Hepatic stellate cell (primary cell): ENCODE data around the gene TRAF3IP3.

Source experiments
- DNase-seq: peaks from one replicate; pipeline ENCODE4 v3.0.0; 2011; ENCODE audit warnings: low spot score

The TRAF3IP3 gene

DNA sequence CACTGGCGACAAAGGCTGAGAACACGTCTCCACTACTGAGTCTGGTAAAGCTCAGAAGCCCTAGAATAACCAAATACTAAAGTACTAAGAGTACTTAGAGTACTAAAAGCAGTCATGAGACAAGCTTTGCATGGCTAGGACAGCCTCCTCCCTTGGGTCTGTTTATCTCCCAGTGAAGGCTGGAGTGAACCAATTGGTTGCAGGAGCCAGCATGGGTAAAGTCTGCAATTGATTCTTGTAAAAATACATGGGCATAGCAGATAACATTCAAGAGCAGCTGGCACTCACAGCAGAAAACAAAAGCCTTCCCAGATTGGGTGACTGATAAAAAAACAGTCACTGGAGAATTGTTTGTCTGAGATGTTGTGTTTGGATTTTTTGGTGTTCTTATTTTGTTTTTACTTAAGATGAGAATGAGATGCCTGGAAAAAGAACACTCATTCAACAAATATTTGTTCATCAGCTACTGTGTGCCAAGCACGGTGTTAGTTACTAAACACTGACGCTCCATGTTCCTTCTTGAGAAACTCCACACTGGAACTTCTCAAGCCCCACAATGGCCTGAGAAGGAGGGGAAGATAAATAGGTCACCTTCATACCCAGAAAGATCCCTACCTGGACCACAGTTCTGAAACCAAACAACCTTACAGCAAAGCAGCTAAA, 46.4 kb downstream of the TRAF3IP3 start:
- no peak for DNase-seq

DNA sequence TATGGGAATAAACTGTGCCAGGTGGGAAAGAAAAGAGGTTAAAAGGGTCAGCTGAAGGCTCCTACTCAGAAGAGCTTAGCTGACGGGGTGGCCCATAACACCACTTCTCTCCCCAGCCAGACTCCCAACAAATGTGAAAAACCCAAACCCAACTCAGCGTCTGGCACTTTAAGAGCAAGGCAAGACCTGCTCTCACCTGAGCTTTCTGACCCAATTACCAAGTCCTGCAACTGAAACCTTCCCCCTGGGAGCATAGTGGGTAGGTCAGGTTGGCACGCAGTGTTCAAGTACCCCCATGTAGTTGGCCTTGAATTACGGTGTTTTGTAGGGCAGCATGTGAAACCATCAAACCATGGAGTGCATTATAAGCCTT, 46.9 kb downstream of the TRAF3IP3 start:
- DNase-seq, result no peak

DNA sequence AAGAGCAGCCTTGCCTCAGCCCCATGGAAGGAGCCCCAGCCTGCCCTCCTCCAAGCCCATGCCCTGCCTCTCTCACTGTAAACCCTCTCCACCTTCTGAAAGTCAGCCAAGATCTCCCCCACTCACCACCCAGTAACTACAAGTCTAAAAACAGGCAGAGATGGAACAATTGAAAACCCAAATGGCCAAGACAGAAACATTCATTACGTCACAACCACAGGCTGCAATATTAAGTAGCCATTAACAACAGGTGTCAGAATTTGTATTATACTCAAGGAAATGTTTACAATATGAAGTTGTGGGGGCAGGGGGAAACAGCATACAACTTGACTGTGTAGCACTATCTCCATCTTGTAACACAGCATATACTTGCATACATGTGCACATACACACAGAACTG, 47.7 kb downstream of the TRAF3IP3 start:
- DNase-seq, result no peak

DNA sequence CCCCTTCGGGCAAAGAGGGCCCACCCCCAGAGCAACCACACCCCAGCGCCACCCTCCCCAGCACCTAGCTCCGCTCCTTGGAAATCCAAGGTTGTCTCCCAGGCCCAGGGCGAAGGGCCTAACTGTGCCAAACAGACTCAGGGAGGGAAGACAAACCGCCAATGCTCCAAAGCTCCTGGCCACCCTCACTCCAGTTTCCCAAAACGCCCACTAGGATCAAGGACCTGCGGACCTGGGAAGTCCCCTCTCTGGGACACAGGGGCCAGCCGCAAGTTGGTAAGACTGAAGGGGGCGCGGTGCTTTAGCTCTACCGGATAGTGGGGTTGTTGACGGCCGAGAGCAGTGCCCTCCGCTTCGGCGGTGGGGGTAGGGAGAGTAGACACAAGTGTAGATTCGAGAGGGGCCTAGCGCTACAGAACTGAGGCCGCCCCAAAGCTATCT, 49.5 kb downstream of the TRAF3IP3 start:
- no peak for DNase-seq

DNA sequence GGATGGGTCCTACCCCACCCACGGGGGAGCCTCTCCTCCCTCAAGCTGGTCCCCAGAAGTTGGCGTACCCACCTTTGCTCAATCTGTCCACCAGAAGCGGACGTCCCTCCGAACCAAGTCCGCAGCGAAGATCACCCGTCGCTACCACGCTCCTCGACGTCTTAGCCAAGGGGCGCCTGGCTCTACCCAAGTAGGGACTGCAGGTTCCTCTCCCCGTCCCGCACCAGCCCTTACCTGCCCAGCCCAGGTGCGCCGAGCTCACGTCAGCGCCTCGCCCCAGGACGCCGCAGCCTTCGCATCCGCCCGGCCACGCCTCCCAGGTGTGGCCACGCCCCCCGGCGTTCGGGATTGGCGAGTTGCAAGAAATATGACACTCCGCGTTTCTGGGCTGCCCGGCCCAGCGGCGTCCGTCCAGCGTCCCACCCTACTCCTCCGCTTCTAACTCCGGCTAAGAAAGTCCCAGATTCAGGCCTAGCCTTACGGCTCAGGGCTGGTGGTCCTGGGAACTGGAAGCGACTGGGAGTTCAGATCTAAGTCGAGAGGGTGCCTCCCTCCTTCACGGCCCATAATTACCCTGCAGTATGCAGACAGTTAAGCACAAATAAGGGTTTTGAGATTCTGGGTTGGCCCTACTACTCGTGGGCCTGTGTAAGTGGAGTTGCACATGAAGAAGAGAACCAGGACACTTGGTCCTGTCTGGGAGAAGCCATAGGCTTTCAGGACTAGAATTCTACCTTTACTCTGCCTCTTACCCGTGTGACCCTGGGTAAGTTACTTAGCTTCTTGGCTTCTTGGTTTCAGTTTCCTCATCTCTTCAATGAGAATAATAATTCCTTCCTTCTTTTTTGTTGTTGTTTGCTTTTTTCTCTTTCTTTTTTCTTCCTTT, 50.3 kb downstream of the TRAF3IP3 start, which contains the start of gene IRF6:
Gene IRF6, minus strand, starts transcription at position 268 of the 886 bp plus-strand sequence. CDS start 4,729 bp downstream, outside the sequence.
- DNase-seq, result peak; percentile 51

DNA sequence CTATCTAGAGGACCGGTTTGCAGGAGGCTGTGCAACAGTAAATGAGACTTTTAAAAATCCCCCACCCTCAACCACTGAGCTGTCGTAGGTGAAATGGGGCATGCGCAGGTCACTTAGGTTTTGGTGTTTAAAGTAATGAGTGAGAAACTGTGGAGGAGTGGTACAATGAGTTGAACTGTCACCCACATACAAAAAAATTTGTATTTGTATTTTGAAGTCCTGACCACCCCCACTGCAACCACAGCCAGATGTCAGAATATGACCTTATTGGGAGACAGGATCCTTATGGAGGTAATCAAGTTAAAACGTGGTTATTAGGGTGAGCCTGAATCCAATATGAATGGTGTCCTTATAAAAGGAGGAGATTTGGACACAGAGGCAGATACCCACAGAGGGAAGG, 51.7 kb downstream of the TRAF3IP3 start:
- no peak for DNase-seq

DNA sequence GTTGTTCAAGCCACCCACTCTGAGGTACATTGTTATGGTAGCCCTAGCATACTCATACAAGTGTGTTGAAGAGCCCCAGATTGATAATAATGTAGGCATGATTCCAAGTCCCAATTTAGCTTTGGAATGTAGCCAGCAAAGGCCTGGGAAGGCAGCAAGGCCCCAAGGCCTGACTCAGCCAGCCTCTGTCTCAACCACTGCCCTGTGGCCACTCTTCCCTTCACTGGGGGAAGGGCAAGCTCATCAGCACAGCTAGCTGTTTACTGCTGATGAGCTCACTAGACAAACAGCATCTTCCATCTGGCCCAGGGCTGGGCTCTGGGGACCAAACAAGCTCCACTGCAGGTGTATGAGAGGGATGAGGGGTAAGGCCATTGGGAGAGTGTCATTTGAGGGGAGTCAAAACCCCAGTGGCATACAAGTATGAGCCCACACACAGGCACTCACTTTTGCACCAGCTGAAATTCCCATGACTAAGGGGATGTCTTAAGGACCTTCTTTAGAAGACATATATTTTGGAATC, 52.3 kb downstream of the TRAF3IP3 start:
- DNase-seq, result peak; percentile 88

DNA sequence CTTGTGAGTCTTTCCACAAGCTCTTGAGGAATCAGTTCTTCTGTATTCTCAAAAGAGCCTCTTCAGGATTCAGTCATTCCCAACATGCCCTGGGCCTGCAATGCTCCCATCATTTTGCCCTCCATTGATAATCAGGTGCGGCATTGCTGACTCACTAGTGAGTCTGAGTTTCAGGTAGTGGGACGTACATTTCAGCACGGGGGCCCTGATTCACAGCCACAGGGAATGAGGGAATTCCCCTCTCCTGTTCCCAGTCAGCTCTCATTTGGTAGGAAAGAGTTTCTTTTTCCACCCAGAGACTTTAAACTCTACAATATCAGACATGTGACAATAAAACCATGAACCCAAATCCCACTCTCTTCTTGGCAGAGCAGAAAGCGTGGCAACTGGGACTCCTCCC, 53.8 kb downstream of the TRAF3IP3 start:
- DNase-seq, result no peak

DNA sequence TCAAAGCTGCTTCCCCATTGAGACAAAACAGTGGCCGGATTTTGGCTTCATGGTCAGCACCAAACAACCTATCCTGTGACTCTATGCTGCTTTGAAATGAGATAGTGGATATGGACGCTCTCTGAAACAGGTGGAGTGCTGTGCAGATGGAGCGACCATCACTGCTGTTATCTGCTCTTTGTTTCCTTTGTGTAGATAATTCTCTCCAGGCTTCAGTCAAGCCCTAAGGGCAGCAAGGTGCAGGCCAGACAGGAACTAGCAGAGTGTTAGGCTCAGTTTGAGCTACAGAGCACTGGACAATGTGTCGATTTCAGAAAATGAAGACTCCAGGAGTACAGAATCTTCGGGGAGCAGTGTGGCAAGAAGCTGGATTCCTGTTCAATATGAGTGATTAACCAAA, 54.9 kb downstream of the TRAF3IP3 start:
- DNase-seq, result no peak

DNA sequence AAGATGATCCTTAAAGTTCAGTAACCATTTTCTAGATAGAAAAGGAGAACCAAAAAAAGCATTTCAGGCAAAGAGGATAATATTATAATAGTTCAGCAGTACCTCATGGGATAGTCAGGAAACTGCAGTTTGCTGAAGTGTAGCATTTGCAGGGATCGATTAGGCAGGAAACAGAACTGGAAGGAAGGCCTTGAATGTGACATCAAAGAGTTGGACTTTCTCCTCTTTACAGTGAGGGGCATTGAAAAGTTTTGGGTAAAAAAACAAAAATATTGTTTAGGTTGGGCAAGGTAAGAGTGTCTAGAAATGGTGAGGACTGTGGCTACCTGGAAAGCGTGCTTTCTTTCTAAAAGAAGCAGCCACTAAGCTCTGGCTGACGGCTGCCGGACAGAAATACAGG, 58.0 kb downstream of the TRAF3IP3 start:
- DNase-seq, result no peak

DNA sequence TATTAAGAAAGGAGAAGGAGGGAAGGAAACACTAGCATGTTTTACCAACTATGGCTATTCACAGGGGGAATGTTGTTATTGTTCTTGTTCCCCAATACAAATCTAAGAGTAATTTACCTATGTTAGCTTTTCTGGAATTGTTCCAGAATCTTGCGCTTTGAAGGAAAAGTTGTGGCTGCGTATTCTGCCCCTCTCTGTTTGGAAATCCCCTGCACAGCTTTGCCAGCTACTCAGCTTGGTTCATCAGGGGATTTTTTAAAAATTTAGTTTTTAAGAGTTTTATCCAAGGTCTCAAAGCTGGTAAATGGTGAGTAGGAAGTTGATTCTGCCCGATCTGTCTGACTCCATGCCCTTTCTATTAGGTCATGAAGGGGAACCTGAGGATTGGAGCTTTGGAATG, 59.6 kb downstream of the TRAF3IP3 start:
- no peak for DNase-seq

DNA sequence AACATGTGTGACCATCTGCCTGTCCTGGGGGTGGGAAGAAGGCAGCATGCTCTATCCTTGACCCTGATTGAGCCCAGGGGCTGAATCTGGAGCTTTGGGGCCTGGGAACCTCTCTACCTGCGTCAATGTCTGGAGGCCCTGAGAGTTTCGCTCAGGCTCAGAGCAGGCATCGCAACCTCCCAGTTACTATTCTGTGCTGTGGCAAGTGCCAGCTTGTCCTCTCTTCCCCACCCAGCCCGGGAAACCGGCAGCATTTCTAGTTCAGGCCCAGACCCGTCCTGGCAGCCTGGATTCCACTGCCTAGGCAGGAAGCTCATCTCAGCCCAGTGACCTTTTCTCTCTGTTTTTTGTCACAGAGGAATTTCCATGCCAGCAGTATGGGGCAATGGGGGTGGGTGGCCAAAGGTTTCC, 60.1 kb downstream of the TRAF3IP3 start:
- DNase-seq, result no peak

DNA sequence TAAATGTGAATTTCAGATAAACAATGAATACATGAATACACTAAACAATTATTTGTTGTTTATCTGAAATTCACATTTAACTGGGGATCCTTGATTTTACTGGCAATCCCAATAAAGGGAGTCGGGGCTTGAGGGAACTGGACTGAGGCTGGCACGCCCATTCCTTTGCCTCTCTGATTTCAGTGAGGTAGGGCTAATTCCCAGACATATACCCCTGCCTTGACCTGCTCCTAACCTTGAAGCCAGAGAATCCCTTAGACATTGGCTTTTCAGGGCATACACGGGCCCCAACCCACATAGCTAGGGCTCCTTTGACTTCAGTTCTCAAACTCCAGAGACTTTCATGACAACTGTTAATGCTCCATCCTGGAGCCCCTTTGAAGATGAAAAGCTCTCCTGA, 61.1 kb downstream of the TRAF3IP3 start:
- no peak for DNase-seq

DNA sequence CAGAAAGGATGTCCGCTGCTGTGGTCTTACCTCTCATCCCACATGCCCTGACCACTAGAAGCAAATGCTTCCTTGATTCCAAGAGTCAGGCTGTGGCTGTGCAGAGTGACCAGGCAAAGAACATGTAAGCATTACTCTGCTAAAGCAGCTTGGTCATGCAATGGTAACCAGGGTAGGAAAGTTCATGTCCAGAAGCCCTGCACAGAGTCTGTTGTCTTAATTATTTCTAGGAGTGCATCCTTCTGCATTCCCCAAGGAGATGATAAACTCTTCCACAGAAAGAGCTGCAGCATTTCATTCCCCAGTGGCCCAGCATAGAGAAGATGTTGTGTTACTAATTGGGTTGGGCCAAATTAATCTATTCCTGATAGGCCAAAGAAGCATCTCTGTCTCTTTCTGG, 61.8 kb downstream of the TRAF3IP3 start:
- DNase-seq, result no peak

DNA sequence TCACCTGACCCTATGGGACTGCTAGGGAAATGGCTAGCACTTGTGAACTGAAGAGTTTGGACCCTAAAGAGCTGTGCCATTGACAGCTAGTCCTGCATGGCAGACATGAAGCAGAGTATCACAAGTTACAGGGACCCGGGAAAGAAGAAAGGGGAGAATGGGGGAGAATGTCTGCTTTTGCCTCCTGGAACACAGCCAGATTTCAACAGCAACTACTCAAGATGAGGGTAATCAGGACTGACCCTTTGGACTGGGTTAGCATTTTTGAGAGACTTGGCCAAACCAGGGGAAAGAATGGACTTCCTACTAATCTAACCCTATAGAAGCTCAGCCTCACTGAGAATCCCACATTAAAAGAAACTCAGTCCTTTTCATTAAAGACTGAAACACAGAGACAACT, 63.2 kb downstream of the TRAF3IP3 start:
- no peak for DNase-seq

DNA sequence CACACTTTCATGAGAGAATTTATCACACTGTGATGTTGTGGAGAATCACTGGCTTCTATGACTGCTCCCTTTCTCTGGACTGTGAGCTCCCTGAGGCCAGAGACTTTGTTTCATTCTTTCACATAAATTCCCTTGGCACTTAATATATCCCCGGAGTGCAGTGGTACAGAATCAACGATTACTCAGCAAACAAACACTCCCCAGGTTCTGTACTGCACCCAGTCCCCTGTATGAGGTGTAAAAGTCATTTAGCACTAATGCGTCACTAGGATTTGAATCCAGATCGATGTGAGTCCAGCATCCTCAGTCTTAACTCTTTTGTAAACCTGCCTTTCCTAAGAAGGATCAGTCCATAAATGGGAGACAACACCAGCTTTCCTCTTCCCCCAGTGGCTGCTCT, 65.1 kb downstream of the TRAF3IP3 start:
- DNase-seq, result no peak

DNA sequence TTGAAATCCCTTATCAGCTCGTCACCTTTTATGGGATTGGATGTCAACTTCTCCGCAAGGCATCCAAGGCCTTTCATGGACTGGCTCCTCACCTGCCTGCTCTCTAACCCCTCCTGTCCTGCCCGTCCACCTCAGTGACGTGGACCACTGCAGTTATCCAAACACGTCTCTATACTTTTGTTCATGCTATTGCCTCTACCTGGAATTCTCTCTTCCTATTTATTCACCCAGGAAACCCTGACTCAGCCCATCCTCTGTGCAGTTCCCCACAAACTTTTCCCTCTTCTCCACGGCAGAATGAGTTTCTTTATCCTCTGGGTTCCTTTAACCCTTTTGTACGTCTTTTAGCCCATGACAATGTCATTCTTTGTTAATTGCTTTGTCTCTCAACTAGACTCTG, 66.9 kb downstream of the TRAF3IP3 start:
- no peak for DNase-seq

DNA sequence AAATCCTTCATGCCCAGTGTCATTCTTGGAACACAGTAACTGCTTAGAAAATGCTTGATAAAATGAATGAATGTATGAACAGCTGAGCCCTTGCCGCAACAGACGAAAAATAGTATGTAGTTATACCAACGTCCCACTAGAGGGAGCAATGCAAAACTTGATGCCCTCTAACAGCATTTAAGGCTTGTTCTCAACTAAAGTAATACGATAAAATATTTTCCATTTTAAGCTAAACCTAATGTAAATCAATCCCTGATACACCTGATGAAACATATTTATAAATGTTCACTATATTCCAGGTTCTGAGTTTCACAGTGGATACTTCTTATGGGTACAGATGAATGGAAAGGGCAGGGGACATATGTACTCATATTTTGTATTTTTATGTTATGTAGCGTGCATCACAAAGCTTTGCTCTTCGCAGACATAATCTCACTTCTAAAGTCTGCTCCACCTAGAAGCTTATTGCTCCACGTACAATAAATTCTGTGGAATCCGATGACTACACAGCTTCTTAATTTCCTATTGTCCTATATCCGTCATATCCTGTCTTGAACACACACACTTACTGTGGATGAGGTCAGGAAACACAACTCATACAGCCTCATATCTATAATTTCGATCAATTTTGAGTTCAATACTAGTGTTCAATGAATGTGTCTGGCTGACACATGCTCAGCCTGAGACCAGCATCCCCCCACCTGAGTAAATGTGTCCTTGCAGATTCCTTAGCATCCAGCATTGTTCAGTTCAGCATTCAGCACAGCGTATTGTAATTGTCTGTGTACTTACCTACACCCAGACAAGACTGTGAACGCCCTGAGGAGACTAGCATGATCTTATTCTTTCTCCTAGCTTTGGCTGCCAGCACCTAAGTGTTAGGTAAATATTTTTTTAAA, 67.5 kb downstream of the TRAF3IP3 start:
- DNase-seq, result peak; percentile 38

DNA sequence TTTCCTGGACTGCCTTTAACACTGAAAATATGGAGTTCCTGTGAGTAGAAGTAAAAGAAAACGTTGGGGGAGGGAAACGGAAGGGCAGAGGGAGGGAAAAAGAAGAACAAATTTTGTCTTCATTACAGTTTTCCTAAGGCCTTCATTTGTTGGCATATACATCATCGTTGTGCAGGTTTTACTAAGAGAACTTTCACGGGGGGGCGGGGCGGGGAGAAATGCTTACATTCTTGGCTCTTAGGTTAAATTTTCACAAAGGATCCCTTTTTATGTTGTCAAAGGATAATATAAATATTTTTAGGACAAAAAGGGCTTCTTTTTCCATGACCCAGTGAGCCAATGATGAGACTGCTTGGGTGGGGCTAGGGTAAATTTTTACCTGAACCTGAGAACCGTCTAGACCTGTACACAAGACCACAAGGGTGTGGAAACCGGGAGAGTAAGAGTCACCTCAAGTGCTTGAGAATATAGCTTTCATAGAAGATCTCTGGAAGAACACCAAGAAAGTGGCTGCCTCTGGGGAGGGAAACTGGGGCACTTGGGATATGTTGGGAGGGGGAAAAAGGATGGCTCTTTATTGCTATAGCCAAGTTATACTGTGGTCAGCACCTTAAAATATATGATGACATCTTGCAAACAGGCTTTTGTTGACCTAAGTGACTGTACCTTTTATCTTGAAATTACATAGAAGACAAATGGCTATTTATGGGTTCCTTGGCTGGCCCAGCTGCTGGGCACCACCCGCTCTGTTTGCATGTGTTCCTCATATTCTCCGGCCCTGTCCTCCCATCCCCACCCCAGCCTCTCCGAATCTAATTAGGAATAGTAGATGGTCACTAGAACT, 70.0 kb downstream of the TRAF3IP3 start:
- no peak for DNase-seq

DNA sequence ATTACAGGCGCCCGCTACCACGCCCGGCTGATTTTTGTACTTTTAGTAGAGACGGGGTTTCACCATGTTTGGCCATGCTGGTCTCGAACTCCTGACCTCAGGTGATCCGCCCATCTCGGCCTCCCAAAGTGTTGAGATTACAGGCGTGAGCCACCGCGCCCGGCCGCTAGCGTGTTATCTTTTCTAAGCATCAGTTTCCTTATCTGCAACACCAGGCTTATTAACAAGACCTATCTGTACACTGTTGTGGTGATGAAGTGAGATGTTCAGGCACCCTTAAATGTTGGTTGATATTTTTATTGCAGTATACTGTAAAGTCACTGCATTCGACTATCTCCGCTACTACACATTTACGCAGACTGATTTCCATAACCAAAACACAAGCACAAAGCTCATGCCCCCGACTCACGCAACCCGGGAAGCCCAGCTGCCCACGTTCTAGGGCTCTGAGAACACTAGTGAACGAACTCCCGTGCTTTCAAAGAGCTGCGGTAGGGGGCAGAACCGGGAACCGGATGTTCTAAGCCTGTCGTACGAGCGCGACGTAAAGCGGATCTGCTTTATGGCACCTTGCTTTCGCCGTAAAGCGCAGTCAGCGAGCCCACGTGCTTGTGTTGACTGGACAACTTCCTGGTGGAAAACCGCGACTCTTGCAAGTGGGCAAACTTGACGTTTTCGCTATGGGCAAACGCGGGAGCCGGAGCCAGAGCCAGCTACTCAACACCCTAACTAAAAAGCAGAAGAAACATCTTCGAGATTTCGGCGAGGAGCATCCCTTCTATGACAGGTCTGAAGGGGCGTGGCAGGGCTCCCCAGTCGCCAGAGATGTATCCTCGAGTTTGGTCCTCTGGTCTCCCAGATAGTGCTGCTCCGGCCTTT, 71.8 kb downstream of the TRAF3IP3 start, which contains the start of gene UTP25:
Gene UTP25, plus strand, starts transcription at position 589 of the 879 bp plus-strand sequence. Its CDS starts 92 bp downstream, at position 681.
- peak; percentile 74 for DNase-seq
